GM19324 (cell line): ENCODE measurements around the gene RTN4RL1.

ENCODE experiments used
- ATAC-seq: cut with Tn5 transposase; IDR thresholded peaks from one replicate; pipeline ENCODE4 v1.9.1; 2021; ENCODE audit warnings: mild to moderate bottlenecking, moderate library complexity; ENCODE audit not compliant: unreplicated experiment, low FRiP score

RTN4RL1 gene

GRCh38 chr17:1959871-1960544, 65.1 kb downstream of the RTN4RL1 start:
- ATAC-seq: no peak

GRCh38 chr17:1958134-1958881, 66.8 kb downstream of the RTN4RL1 start:
- ATAC-seq: no peak

GRCh38 chr17:1957037-1957436, 68.1 kb downstream of the RTN4RL1 start:
- ATAC-seq: no peak

GRCh38 chr17:1956134-1956533, 69.0 kb downstream of the RTN4RL1 start:
- no peak for ATAC-seq

GRCh38 chr17:1953831-1954230, 71.3 kb downstream of the RTN4RL1 start:
- ATAC-seq: no peak

GRCh38 chr17:1951920-1952319, 73.2 kb downstream of the RTN4RL1 start:
- no peak for ATAC-seq

- ATAC-seq: no peak
Measured at GRCh38 chr17:1949754-1950153, 75.4 kb downstream of the RTN4RL1 start.

- no peak for ATAC-seq
Measured at GRCh38 chr17:1948517-1948825, 76.7 kb downstream of the RTN4RL1 start.

- no peak for ATAC-seq
Measured at GRCh38 chr17:1947743-1948516, 77.2 kb downstream of the RTN4RL1 start.

- ATAC-seq: no peak
Measured at GRCh38 chr17:1947229-1947742, 77.8 kb downstream of the RTN4RL1 start.

GRCh38 chr17:1946021-1946932, 78.9 kb downstream of the RTN4RL1 start:
- ATAC-seq: no peak

GRCh38 chr17:1945621-1946020, 79.5 kb downstream of the RTN4RL1 start:
- no peak for ATAC-seq

- no peak for ATAC-seq
Measured at GRCh38 chr17:1943436-1943831, 81.7 kb downstream of the RTN4RL1 start.

- no peak for ATAC-seq
Measured at GRCh38 chr17:1942666-1943435, 82.3 kb downstream of the RTN4RL1 start.

- no peak for ATAC-seq
Measured at GRCh38 chr17:1942066-1942365, 83.1 kb downstream of the RTN4RL1 start.

GRCh38 chr17:1941272-1942065, 83.7 kb downstream of the RTN4RL1 start:
- ATAC-seq: no peak

GRCh38 chr17:1940810-1941185, 84.3 kb downstream of the RTN4RL1 start:
- no peak for ATAC-seq

GRCh38 chr17:1939981-1940809, 84.9 kb downstream of the RTN4RL1 start:
- no peak for ATAC-seq
